MM.1S (cell line): ENCODE measurements around the gene GALNT10.

Experiments used
- DNase-seq: peaks from one replicate; pipeline ENCODE4 v3.0.0-alpha.2; 2015
- H2AFZ ChIP-seq: fragments of 300-600 bp; sonication (generic); 2 replicates; pipeline ENCODE4 v1.6.0; 2016; ENCODE audit warnings: antibody characterized with exemption, low read length
- H3F3A ChIP-seq: fragments of 300-600 bp; sonication (generic); 2 replicates; pipeline ENCODE4 v1.6.1; 2016; ENCODE audit warnings: mild to moderate bottlenecking, antibody characterized with exemption, low read length, moderate library complexity, mixed read lengths; ENCODE audit not compliant: insufficient read depth
- H3K27ac ChIP-seq: fragments of 300-600 bp; sonication (generic); 2 replicates; pipeline ENCODE4 v1.5.1; 2016; ENCODE audit warnings: mild to moderate bottlenecking, low read length
- H3K27me3 ChIP-seq: fragments of 300-600 bp; sonication (generic); replicated peaks from 2 replicates; pipeline ENCODE4 v1.6.0; 2016; ENCODE audit warnings: low read length; ENCODE audit not compliant: insufficient read depth
- H3K36me3 ChIP-seq: fragments of 300-600 bp; sonication (generic); replicated peaks from 2 replicates; pipeline ENCODE4 v1.6.1; 2016; ENCODE audit warnings: mild to moderate bottlenecking, low read length, mixed read lengths; ENCODE audit not compliant: insufficient read depth
- H3K4me1 ChIP-seq: fragments of 300-600 bp; sonication (generic); 2 replicates; pipeline ENCODE4 v1.6.1; 2016; ENCODE audit warnings: low read length, mixed read lengths
- H3K4me2 ChIP-seq: fragments of 300-600 bp; sonication (generic); 2 replicates; pipeline ENCODE4 v1.6.0; 2016; ENCODE audit warnings: low read depth, low read length
- H3K4me3 ChIP-seq: fragments of 300-600 bp; sonication (generic); 2 replicates; pipeline ENCODE4 v1.5.1; 2016; ENCODE audit warnings: low read length, mixed read lengths
- H3K79me2 ChIP-seq: fragments of 300-600 bp; sonication (generic); 2 replicates; pipeline ENCODE4 v1.6.1; 2016; ENCODE audit warnings: mixed run types, low read length, mixed read lengths
- H3K9ac ChIP-seq: fragments of 300-600 bp; sonication (generic); 2 replicates; pipeline ENCODE4 v1.6.1; 2016; ENCODE audit warnings: low read length, mixed read lengths
- H3K9me2 ChIP-seq: fragments of 300-600 bp; sonication (generic); replicated peaks from 2 replicates; pipeline ENCODE4 v1.6.1; 2016; ENCODE audit warnings: mild to moderate bottlenecking, low read length, mixed read lengths; ENCODE audit not compliant: insufficient read depth
- H3K9me3 ChIP-seq: fragments of 300-600 bp; sonication (generic); replicated peaks from 2 replicates; pipeline ENCODE4 v1.6.1; 2016; ENCODE audit warnings: mild to moderate bottlenecking, low read length, mixed read lengths; ENCODE audit not compliant: insufficient read depth
- H4K20me1 ChIP-seq: fragments of 300-600 bp; sonication (generic); 2 replicates; pipeline ENCODE4 v1.6.1; 2016; ENCODE audit warnings: mild to moderate bottlenecking, low read length, moderate library complexity, mixed read lengths; ENCODE audit not compliant: insufficient read depth
- CTCF ChIP-seq: fragments of 300-600 bp; sonication (generic); IDR thresholded peaks from 2 replicates; pipeline ENCODE4 v1.5.1; 2016; ENCODE audit warnings: antibody characterized with exemption, low read length, mixed read lengths
- EZH2 ChIP-seq: fragments of 300-600 bp; sonication (generic); optimal IDR thresholded peaks from 2 replicates; pipeline ENCODE3; 2017; ENCODE audit warnings: low read depth, mild to moderate bottlenecking, antibody characterized with exemption, low read length, mixed read lengths
- EZH2phosphoT487 ChIP-seq: fragments of 300-600 bp; sonication (generic); IDR thresholded peaks from 2 replicates; pipeline ENCODE4 v1.6.1; 2018; ENCODE audit warnings: antibody characterized with exemption, low read length

The GALNT10 gene

GRCh38 chr5:154364771-154365170 is 174.2 kb downstream of the GALNT10 start:
- Histone ChIP-seq H3K27ac (no peak overlapping the region), H3K27me3 (no peaks in the 10 kb centered on the region), H3K4me2 (no peak overlapping the region), H3K4me1 (no peaks in the 10 kb centered on the region), H3K9me3 (no peaks in the 10 kb centered on the region), H3K9ac (no peak overlapping the region), H3F3A (no peaks in the 10 kb centered on the region), H2AFZ (no peak overlapping the region), H4K20me1 (no peaks in the 10 kb centered on the region), H3K4me3 (no peak overlapping the region), H3K79me2 (no peaks in the 10 kb centered on the region), H3K36me3 (no peaks in the 10 kb centered on the region), H3K9me2 (no peaks in the 10 kb centered on the region)
- no peak for TF ChIP-seq EZH2phosphoT487
- TF ChIP-seq CTCF, result no peak
- TF ChIP-seq EZH2, result no peak
- DNase-seq, result no peak

GRCh38 chr5:154365823-154366222 is 175.3 kb downstream of the GALNT10 start:
- H3K4me3 ChIP-seq, result no peak overlapping the region
- no peak overlapping the region for H3K9ac ChIP-seq
- H4K20me1 ChIP-seq, result no peaks in the 10 kb centered on the region
- no peak overlapping the region for H3K27ac ChIP-seq
- H3K9me3 ChIP-seq, result no peaks in the 10 kb centered on the region
- no peaks in the 10 kb centered on the region for H3K79me2 ChIP-seq
- H3K4me2 ChIP-seq, result no peak overlapping the region
- no peak for DNase-seq
- no peaks in the 10 kb centered on the region for H3K27me3 ChIP-seq
- H3F3A ChIP-seq, result no peaks in the 10 kb centered on the region
- H3K36me3 ChIP-seq, result no peaks in the 10 kb centered on the region
- TF ChIP-seq EZH2phosphoT487 (no peak), EZH2 (no peak), CTCF (no peak)
- no peak overlapping the region for H2AFZ ChIP-seq
- no peaks in the 10 kb centered on the region for H3K4me1 ChIP-seq
- no peaks in the 10 kb centered on the region for H3K9me2 ChIP-seq

- Histone ChIP-seq H3K4me1 (no peaks in the 10 kb centered on the region), H3K9ac (no peak overlapping the region), H3K4me2 (no peak overlapping the region), H3K27me3 (no peaks in the 10 kb centered on the region), H3K27ac (no peak overlapping the region), H3K4me3 (no peak overlapping the region), H3K9me3 (no peaks in the 10 kb centered on the region), H3K79me2 (no peaks in the 10 kb centered on the region), H3K36me3 (no peaks in the 10 kb centered on the region), H3K9me2 (no peaks in the 10 kb centered on the region), H3F3A (no peaks in the 10 kb centered on the region), H4K20me1 (no peaks in the 10 kb centered on the region), H2AFZ (no peak overlapping the region)
- TF ChIP-seq CTCF (no peak), EZH2phosphoT487 (no peak), EZH2 (no peak)
- no peak for DNase-seq
Measured at GRCh38 chr5:154366353-154366752, 175.8 kb downstream of the GALNT10 start.

- H3K9ac ChIP-seq, result no peak overlapping the region
- no peaks in the 10 kb centered on the region for H3K79me2 ChIP-seq
- H3F3A ChIP-seq, result no peaks in the 10 kb centered on the region
Measured at GRCh38 chr5:154367101-154367500, 176.6 kb downstream of the GALNT10 start.

More at GRCh38 chr5:154367101-154367500, 176.6 kb downstream of the GALNT10 start:
- H3K9me3 ChIP-seq, result no peaks in the 10 kb centered on the region
- H3K4me3 ChIP-seq, result no peak overlapping the region
- no peak overlapping the region for H3K27ac ChIP-seq
- H3K9me2 ChIP-seq, result no peaks in the 10 kb centered on the region
- H3K27me3 ChIP-seq, result no peaks in the 10 kb centered on the region
- H3K36me3 ChIP-seq, result no peaks in the 10 kb centered on the region
- no peaks in the 10 kb centered on the region for H3K4me1 ChIP-seq
- H4K20me1 ChIP-seq, result no peaks in the 10 kb centered on the region
- no peak overlapping the region for H3K4me2 ChIP-seq
- DNase-seq, result no peak
- TF ChIP-seq EZH2 (no peak), EZH2phosphoT487 (no peak), CTCF (no peak)
- H2AFZ ChIP-seq, result no peak overlapping the region
